ENCODE results near the gene AK5.

The AK5 gene

GRCh38 chr1:77438236-77438913 is 156.6 kb downstream of the AK5 start:
- peak; percentile 53 for DNase-seq (ENCODE audit: low spot score)

- no peak for DNase-seq (ENCODE audit: low spot score)
Measured at GRCh38 chr1:77446841-77447555, 165.2 kb downstream of the AK5 start.

GRCh38 chr1:77447669-77448068 is 165.8 kb downstream of the AK5 start:
- no peak for DNase-seq (ENCODE audit: low spot score)

GRCh38 chr1:77459881-77460280 is 178.1 kb downstream of the AK5 start:
- DNase-seq (ENCODE audit: low spot score): no peak

GRCh38 chr1:77461691-77462090 is 179.9 kb downstream of the AK5 start:
- DNase-seq (ENCODE audit: low spot score): no peak

GRCh38 chr1:77463216-77463615 is 181.4 kb downstream of the AK5 start:
- no peak for DNase-seq (ENCODE audit: low spot score)

GRCh38 chr1:77465139-77465538 is 183.3 kb downstream of the AK5 start:
- DNase-seq (ENCODE audit: low spot score): no peak

GRCh38 chr1:77465922-77466321 is 184.1 kb downstream of the AK5 start:
- DNase-seq (ENCODE audit: low spot score): no peak

- peak; percentile 92 for DNase-seq (ENCODE audit: low spot score)
Measured at GRCh38 chr1:77467021-77467595, 185.3 kb downstream of the AK5 start.

GRCh38 chr1:77467741-77468140 is 185.9 kb downstream of the AK5 start:
- peak; percentile 39 for DNase-seq (ENCODE audit: low spot score)

GRCh38 chr1:77468257-77468948 is 186.6 kb downstream of the AK5 start:
- peak; percentile 56 for DNase-seq (ENCODE audit: low spot score)

GRCh38 chr1:77468949-77469710 is 187.3 kb downstream of the AK5 start:
- DNase-seq (ENCODE audit: low spot score): no peak

GRCh38 chr1:77471691-77472090 is 189.9 kb downstream of the AK5 start:
- no peak for DNase-seq (ENCODE audit: low spot score)

- no peak for DNase-seq (ENCODE audit: low spot score)
Measured at GRCh38 chr1:77473690-77474089, 191.9 kb downstream of the AK5 start.

- no peak for DNase-seq (ENCODE audit: low spot score)
Measured at GRCh38 chr1:77475641-77476040, 193.8 kb downstream of the AK5 start.

- no peak for DNase-seq (ENCODE audit: low spot score)
Measured at GRCh38 chr1:77476475-77476874, 194.7 kb downstream of the AK5 start.

- DNase-seq (ENCODE audit: low spot score): no peak
Measured at GRCh38 chr1:77484334-77484733, 202.5 kb downstream of the AK5 start.

GRCh38 chr1:77484926-77485325 is 203.1 kb downstream of the AK5 start:
- DNase-seq (ENCODE audit: low spot score): no peak

- DNase-seq (ENCODE audit: low spot score): no peak
Measured at GRCh38 chr1:77487631-77488030, 205.8 kb downstream of the AK5 start.

- no peak for DNase-seq (ENCODE audit: low spot score)
Measured at GRCh38 chr1:77489910-77490309, 208.1 kb downstream of the AK5 start.

GRCh38 chr1:77494026-77494425 is 212.2 kb downstream of the AK5 start:
- no peak for DNase-seq (ENCODE audit: low spot score)

GRCh38 chr1:77498918-77499317 is 217.1 kb downstream of the AK5 start:
- no peak for DNase-seq (ENCODE audit: low spot score)

All from pons (tissue), 1 donor.